Liver (tissue), 9 donors: ENCODE measurements around the gene RPS14. TPM values are rescaled to one million over a fixed set of nuclear protein-coding genes. Genes with fewer than 3 reads are reported as not detected.

Source experiments
- DNase-seq: peaks from one replicate; pipeline ENCODE4 v3.0.0-alpha.2; 2017; ENCODE audit warnings: low spot score
- H3K27ac ChIP-seq, 2 donors: one replicate each; pipeline ENCODE4 v1.7.0; 2013; ENCODE audit warnings: inconsistent platforms in 2 of 2, low read length in 2 of 2, control low read depth in 1 of 2, low read depth in 1 of 2, mild to moderate bottlenecking in 1 of 2
- H3K27me3 ChIP-seq, 4 donors: one replicate each; pipeline versions ENCODE4 v1.6.1 to v1.7.0; 2013; ENCODE audit warnings: low read length in 3 of 4, inconsistent platforms in 1 of 4, mild to moderate bottlenecking in 1 of 4, moderate library complexity in 1 of 4; ENCODE audit not compliant: control insufficient read depth in 4 of 4, insufficient read depth in 4 of 4
- H3K36me3 ChIP-seq, 4 donors: one replicate each; pipeline versions ENCODE4 v1.6.1 to v1.7.0; 2013; ENCODE audit warnings: low read length in 3 of 4, mild to moderate bottlenecking in 3 of 4, low read depth in 1 of 4, moderate library complexity in 1 of 4; ENCODE audit not compliant: control insufficient read depth in 4 of 4, insufficient read depth in 3 of 4
- H3K4me1 ChIP-seq, 4 donors: one replicate each; pipeline versions ENCODE4 v1.6.1 to v1.7.0; 2013; ENCODE audit warnings: low read length in 3 of 4, mild to moderate bottlenecking in 3 of 4, moderate library complexity in 1 of 4; ENCODE audit not compliant: control insufficient read depth in 4 of 4, insufficient read depth in 4 of 4
- H3K4me3 ChIP-seq, 3 donors: one replicate each; pipeline versions ENCODE4 v1.6.1 to v1.7.0; 2013; ENCODE audit warnings: low read length in 3 of 3, control low read depth in 1 of 3, low read depth in 1 of 3, mild to moderate bottlenecking in 1 of 3
- H3K9ac ChIP-seq, 2 donors: one replicate each; pipeline ENCODE4 v1.7.0; 2013; ENCODE audit warnings: low read length in 2 of 2, mild to moderate bottlenecking in 2 of 2, moderate library complexity in 2 of 2, control low read depth in 1 of 2, low read depth in 1 of 2
- H3K9me3 ChIP-seq, 4 donors: one replicate each; pipeline versions ENCODE4 v1.6.1 to v1.7.0; 2013; ENCODE audit warnings: low read length in 3 of 4; ENCODE audit not compliant: control insufficient read depth in 4 of 4
- EGR1 ChIP-seq, 2 donors: IDR thresholded peaks; 2 replicates each; pipeline ENCODE4 v1.6.1; 2016 to 2018; ENCODE audit warnings: antibody characterized with exemption in 2 of 2, low read depth in 2 of 2
- FOXA1 ChIP-seq: IDR thresholded peaks from 2 replicates; pipeline ENCODE4 v1.6.1; 2016; ENCODE audit warnings: antibody characterized with exemption
- FOXA2 ChIP-seq: IDR thresholded peaks from 2 replicates; pipeline ENCODE4 v1.6.1; 2016; ENCODE audit warnings: antibody characterized with exemption
- GABPA ChIP-seq, 2 donors: IDR thresholded peaks in 1 of 2; conservative IDR thresholded peaks in 1 of 2; 2 replicates each; pipeline ENCODE4 v1.6.1; 2016; ENCODE audit warnings: antibody characterized with exemption in 2 of 2, mild to moderate bottlenecking in 1 of 2, moderate library complexity in 1 of 2
- HNF4A ChIP-seq, 2 donors: conservative IDR thresholded peaks; 2 replicates each; pipeline ENCODE4 v1.6.1; 2016; ENCODE audit warnings: antibody characterized with exemption in 2 of 2, mild to moderate bottlenecking in 2 of 2
- HNF4G ChIP-seq: IDR thresholded peaks from 2 replicates; pipeline ENCODE4 v1.6.1; 2016; ENCODE audit warnings: antibody characterized with exemption
- JUND ChIP-seq, 2 donors: IDR thresholded peaks; 2 replicates each; pipeline ENCODE4 v1.6.1; 2016; ENCODE audit warnings: antibody characterized with exemption in 2 of 2
- NR2F2 ChIP-seq: IDR thresholded peaks from 2 replicates; pipeline ENCODE4 v1.6.1; 2016; ENCODE audit warnings: antibody characterized with exemption
- RXRA ChIP-seq, 2 donors: IDR thresholded peaks; 2 replicates each; pipeline ENCODE4 v1.6.1; 2017 to 2018; ENCODE audit warnings: antibody characterized with exemption in 2 of 2, mild to moderate bottlenecking in 1 of 2
- SP1 ChIP-seq: IDR thresholded peaks from 2 replicates; pipeline ENCODE4 v1.6.1; 2018; ENCODE audit warnings: antibody characterized with exemption, mild to moderate bottlenecking
- TAF1 ChIP-seq: conservative IDR thresholded peaks from 2 replicates; pipeline ENCODE4 v1.6.1; 2016; ENCODE audit warnings: antibody characterized with exemption, mild to moderate bottlenecking
- YY1 ChIP-seq: IDR thresholded peaks from 2 replicates; pipeline ENCODE4 v1.6.1; 2016; ENCODE audit warnings: antibody characterized with exemption, mild to moderate bottlenecking
- WGBS: extraction: QIAGEN DNeasy Blood & Tissue Kit; methylation state at CpG from one replicate; pipeline ENCODE4 v1.1.7; 2013; 5-methylcytosine and 5-hydroxymethylcytosine counted together
- polyA plus RNA-seq, 2 donors: library from polyadenylated mRNA; stranded (reverse) in 1 of 2; unstranded in 1 of 2; fragments of 200-250 nt in 1 of 2; fragments of >200 nt in 1 of 2; fragmentation: Nextera tagmentation in 1 of 2; extraction: Ambion mirVana in 1 of 2; gene quantifications; one replicate each; pipeline versions ENCODE4 v1.2.1 to v1.2.3, GENCODE V29; 2013 to 2015
- total RNA-seq, 2 donors: library from RNA; depleted of rRNA; stranded (reverse); fragments of >200 nt; gene quantifications; one replicate each; pipeline ENCODE4 v1.2.3, GENCODE V29; 2014
- TF ChIP-seq, protein P1 (sequence below): fragments of 150-350 bp; IDR thresholded peaks from 2 replicates; pipeline ENCODE4 v1.5.1; 2017; ENCODE audit warnings: improper control_type of control experiment, low read depth, low read length; ENCODE audit not compliant: missing input control
- TF ChIP-seq, protein P2 (sequence below): IDR thresholded peaks from 2 replicates; pipeline ENCODE4 v1.6.1; 2016; ENCODE audit warnings: antibody characterized with exemption
- TF ChIP-seq, protein P3 (sequence below): IDR thresholded peaks from 2 replicates; pipeline ENCODE4 v1.6.1; 2016; ENCODE audit warnings: antibody characterized with exemption, mild to moderate bottlenecking
- donor health status: healthy.
- donor health status: healthy.
- donor health status: healthy.
- donor health status: healthy.
- donor health status: healthy.

The RPS14 gene
- total and polyA plus RNA-seq, 4 donors = 609 to 956 (median 885) TPM

DNA sequence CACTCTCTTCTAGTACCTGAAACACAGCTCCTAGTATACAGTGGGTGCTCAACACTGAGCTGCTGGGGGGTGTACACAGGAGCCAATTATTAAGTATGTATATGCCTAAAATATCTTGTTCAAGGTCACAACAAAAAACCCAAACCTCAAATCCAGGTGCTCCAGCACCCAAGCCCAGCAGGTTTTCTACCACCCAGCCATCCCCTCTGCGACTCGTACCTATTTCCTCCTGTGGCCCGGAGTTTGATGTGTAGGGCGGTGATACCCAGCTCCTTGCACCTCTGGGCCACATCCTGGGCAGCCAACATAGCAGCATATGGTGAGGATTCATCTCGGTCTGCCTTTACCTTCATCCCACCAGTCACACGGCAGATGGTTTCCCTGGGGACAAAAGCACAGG, 3.0 kb downstream of the RPS14 start (continued):
- TF ChIP-seq, protein P1, sequence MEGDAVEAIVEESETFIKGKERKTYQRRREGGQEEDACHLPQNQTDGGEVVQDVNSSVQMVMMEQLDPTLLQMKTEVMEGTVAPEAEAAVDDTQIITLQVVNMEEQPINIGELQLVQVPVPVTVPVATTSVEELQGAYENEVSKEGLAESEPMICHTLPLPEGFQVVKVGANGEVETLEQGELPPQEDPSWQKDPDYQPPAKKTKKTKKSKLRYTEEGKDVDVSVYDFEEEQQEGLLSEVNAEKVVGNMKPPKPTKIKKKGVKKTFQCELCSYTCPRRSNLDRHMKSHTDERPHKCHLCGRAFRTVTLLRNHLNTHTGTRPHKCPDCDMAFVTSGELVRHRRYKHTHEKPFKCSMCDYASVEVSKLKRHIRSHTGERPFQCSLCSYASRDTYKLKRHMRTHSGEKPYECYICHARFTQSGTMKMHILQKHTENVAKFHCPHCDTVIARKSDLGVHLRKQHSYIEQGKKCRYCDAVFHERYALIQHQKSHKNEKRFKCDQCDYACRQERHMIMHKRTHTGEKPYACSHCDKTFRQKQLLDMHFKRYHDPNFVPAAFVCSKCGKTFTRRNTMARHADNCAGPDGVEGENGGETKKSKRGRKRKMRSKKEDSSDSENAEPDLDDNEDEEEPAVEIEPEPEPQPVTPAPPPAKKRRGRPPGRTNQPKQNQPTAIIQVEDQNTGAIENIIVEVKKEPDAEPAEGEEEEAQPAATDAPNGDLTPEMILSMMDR = no peak

DNA sequence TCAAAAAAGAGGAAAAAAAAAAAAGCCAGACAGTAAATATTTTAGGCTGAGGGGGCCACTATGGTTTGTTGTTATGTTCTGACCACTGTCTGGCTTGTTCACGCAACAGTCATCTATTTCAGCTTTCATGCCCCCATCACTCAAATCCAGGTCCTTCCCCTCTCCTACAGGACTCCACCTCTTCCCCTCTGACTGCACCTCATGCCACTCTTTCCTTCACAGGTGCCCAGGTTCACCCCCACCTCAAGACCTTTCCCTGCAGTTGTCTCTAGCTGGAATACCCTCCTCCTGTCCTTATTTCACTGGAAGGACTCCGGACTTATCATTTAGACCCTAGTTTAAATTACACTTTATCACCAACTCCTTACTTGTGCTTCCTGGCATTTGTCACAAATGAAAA, 3.5 kb downstream of the RPS14 start:
- 91% methylated on average over 2 of the region's 2 CpGs for WGBS

More for the DNA sequence above, 3.5 kb downstream of the RPS14 start:
- DNase-seq = no peak
- no peak overlapping the region for H3K9ac ChIP-seq
- peaks cover 0 to 18% (median 11%) of the 10 kb centered on the region in 4 donors for H3K4me1 ChIP-seq
- no peaks in the 10 kb centered on the region for H3K9me3 ChIP-seq
- H3K27me3 ChIP-seq = no peaks in the 10 kb centered on the region
- H3K4me3 ChIP-seq = no peak overlapping the region
- H3K27ac ChIP-seq = no peak overlapping the region
- TF ChIP-seq, protein P2, sequence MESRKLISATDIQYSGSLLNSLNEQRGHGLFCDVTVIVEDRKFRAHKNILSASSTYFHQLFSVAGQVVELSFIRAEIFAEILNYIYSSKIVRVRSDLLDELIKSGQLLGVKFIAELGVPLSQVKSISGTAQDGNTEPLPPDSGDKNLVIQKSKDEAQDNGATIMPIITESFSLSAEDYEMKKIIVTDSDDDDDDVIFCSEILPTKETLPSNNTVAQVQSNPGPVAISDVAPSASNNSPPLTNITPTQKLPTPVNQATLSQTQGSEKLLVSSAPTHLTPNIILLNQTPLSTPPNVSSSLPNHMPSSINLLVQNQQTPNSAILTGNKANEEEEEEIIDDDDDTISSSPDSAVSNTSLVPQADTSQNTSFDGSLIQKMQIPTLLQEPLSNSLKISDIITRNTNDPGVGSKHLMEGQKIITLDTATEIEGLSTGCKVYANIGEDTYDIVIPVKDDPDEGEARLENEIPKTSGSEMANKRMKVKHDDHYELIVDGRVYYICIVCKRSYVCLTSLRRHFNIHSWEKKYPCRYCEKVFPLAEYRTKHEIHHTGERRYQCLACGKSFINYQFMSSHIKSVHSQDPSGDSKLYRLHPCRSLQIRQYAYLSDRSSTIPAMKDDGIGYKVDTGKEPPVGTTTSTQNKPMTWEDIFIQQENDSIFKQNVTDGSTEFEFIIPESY = no peak
- TF ChIP-seq FOXA1 (no peak), EGR1 (IDR thresholded peaks at IDR 0.05; ENCODE audit: low read depth in 2 of 2) (no peak), NR2F2 (no peak), GABPA (IDR thresholded peaks at IDR 0.05 in 1 of 2, conservative IDR thresholded peaks at IDR 0.05 in 1 of 2) (no peak), FOXA2 (no peak), YY1 (no peak), HNF4A (conservative IDR thresholded peaks at IDR 0.05) (no peak), RXRA (IDR thresholded peaks at IDR 0.05) (no peak), SP1 (no peak), HNF4G (no peak), TAF1 (no peak), JUND (IDR thresholded peaks at IDR 0.05) (no peak)
- TF ChIP-seq, protein P1 = no peak
- TF ChIP-seq, protein P3, sequence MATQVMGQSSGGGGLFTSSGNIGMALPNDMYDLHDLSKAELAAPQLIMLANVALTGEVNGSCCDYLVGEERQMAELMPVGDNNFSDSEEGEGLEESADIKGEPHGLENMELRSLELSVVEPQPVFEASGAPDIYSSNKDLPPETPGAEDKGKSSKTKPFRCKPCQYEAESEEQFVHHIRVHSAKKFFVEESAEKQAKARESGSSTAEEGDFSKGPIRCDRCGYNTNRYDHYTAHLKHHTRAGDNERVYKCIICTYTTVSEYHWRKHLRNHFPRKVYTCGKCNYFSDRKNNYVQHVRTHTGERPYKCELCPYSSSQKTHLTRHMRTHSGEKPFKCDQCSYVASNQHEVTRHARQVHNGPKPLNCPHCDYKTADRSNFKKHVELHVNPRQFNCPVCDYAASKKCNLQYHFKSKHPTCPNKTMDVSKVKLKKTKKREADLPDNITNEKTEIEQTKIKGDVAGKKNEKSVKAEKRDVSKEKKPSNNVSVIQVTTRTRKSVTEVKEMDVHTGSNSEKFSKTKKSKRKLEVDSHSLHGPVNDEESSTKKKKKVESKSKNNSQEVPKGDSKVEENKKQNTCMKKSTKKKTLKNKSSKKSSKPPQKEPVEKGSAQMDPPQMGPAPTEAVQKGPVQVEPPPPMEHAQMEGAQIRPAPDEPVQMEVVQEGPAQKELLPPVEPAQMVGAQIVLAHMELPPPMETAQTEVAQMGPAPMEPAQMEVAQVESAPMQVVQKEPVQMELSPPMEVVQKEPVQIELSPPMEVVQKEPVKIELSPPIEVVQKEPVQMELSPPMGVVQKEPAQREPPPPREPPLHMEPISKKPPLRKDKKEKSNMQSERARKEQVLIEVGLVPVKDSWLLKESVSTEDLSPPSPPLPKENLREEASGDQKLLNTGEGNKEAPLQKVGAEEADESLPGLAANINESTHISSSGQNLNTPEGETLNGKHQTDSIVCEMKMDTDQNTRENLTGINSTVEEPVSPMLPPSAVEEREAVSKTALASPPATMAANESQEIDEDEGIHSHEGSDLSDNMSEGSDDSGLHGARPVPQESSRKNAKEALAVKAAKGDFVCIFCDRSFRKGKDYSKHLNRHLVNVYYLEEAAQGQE = no peak
- peaks cover 17 to 52% (median 51%) of the 10 kb centered on the region in 4 donors for H3K36me3 ChIP-seq
